Dendritic cell treated with granulocyte-macrophage colony-stimulating factor and Interleukin-4, amounts not matched to agents 40 ng/mL and 50 ng/mL, for 4 days (primary cell): ENCODE results near the gene ARID1A.
"Not testable (repeated sequence)": the region's sequence is repeated elsewhere in the genome, so short reads cannot be mapped to it uniquely, and the experiment has no call there.

ENCODE experiments used
- H3K27ac Mint-ChIP-seq: one replicate; pipeline ENCODE4 v1.8.0; 2022; ENCODE audit warnings: mild to moderate bottlenecking, mixed read lengths
- H3K27me3 Mint-ChIP-seq: one replicate; pipeline ENCODE4 v1.8.0; 2022; ENCODE audit warnings: mild to moderate bottlenecking, mixed read lengths
- H3K36me3 Mint-ChIP-seq: one replicate; pipeline ENCODE4 v1.8.0; 2022; ENCODE audit warnings: low read depth, mixed read lengths
- H3K4me1 Mint-ChIP-seq: one replicate; pipeline ENCODE4 v1.8.0; 2022; ENCODE audit warnings: low read depth, mixed read lengths
- H3K4me3 Mint-ChIP-seq: one replicate; pipeline ENCODE4 v1.8.0; 2022; ENCODE audit warnings: mild to moderate bottlenecking, moderate library complexity, mixed read lengths
- H3K9me3 Mint-ChIP-seq: one replicate; pipeline ENCODE4 v1.8.0; 2022; ENCODE audit warnings: mixed read lengths
- intact Hi-C: fragments of 100-400 bp; cut with micrococcal nuclease; formaldehyde crosslinking; loops from one replicate; pipeline ENCODE4 v1.15.0; 2022

ARID1A gene

DNA sequence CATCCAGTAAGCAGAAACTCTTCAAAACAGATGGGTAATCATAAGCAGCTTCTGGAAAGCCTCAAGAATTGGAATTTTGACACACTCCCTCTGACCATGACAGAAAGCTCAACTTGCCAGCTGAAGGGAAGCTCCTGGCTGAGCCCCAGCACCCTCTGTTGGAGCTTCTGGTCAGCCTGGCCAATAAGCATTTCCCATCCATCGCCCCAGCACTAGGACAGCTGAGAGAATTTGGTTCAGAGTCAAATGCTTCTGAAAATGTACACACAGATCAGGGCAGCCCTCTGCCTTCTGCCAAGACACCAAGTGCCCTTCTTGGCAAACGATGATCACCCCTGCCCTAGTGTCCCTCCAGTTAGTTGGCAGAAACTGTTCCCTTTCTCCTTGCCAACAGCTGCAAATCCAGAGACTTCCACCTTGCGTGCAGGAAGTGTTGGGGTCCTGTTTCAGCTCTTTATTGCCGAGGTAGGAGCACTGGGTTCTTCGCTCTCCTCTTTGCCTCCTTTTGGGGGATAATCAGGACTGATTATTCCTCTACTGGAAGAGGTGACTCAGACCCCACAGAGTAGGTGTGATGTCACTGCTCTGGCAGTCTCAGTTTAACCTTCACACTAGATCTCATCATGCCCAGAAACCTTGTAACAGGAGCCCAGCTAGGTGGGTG lies 103.8 kb downstream of the ARID1A start:
- H3K27ac Mint-ChIP-seq = no peak overlapping the region
- H3K9me3 Mint-ChIP-seq = no peaks in the 10 kb centered on the region
- H3K4me3 Mint-ChIP-seq = no peak overlapping the region
- intact Hi-C loops = no loop called here
- no peaks in the 10 kb centered on the region for H3K27me3 Mint-ChIP-seq
- peaks cover 9% of the 10 kb centered on the region for H3K4me1 Mint-ChIP-seq
- H3K36me3 Mint-ChIP-seq = peaks cover 21% of the 10 kb centered on the region

DNA sequence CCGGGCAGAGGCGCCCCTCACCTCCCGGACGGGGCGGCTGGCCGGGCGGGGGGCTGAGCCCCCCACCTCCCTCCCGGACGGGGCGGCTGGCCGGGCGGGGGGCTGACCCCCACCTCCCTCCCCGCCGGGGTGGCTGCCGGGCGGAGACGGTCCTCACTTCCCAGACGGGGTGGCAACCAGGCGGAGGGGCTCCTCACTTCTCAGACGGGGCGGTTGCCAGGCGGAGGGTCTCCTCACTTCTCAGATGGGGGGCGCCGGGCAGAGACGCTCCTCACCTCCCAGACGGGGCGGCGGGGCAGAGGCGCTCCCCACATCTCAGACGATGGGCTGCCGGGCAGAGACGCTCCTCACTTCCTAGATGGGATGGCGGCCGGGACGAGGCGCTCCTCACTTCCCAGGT lies 108.1 kb downstream of the ARID1A start:
- H3K27me3 Mint-ChIP-seq, H3K36me3 Mint-ChIP-seq, H3K9me3 Mint-ChIP-seq, intact Hi-C loops, H3K4me3 Mint-ChIP-seq, H3K27ac Mint-ChIP-seq: not testable (repeated sequence)
- H3K4me1 Mint-ChIP-seq = peaks cover 18% of the 10 kb centered on the region

DNA sequence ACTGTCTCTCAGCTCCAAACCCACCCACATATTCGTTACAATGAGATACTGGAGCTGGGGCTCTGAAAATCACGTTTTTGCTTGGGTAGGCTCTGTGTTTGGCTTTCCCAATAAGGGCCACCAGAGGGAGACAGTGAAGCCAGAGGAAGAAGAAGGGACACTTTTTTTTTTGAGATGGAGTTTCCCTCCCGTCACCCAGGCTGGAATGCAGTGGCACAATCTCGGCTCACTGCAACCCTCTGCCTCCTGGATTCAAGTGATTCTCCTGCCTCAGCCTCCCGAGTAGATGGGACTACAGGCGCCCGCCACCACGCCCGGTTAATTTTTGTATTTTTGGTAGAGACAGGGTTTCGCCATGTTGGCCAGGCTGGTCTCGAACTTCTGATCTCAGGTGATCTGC lies 114.3 kb downstream of the ARID1A start:
- intact Hi-C loops = loop anchor here (5.0 kb wide), 1 partner anchor 67 kb away; no protein-coding TSS in a partner anchor
- H3K4me3 Mint-ChIP-seq, H3K36me3 Mint-ChIP-seq, H3K27me3 Mint-ChIP-seq, H3K9me3 Mint-ChIP-seq: not testable (repeated sequence)
- peak overlapping the region; percentile 78 for H3K27ac Mint-ChIP-seq
- H3K4me1 Mint-ChIP-seq = peaks cover 31% of the 10 kb centered on the region

DNA sequence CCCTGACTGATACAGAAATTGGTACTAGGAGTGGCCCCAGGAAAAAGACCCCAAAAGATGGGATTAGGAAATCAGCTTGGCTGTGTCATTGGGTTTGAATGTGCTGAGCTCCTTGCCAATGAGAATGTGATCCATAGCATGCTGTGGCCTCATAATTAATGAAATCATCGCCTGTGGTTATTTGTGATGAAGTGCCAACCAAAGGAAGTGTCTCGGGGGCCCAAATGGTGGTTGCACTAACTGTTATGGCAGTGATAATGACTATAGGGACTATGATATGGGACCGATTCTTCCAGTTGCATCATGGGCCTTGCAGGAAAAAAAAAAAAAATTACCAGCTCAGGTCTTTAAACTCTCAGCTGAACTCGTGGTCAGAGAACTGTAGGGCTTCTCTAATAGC lies 115.2 kb downstream of the ARID1A start:
- H3K4me1 Mint-ChIP-seq = peaks cover 28% of the 10 kb centered on the region
- no peaks in the 10 kb centered on the region for H3K36me3 Mint-ChIP-seq
- no peak overlapping the region for H3K4me3 Mint-ChIP-seq
- no peaks in the 10 kb centered on the region for H3K9me3 Mint-ChIP-seq
- H3K27ac Mint-ChIP-seq = peak overlapping the region; percentile 78
- no peaks in the 10 kb centered on the region for H3K27me3 Mint-ChIP-seq
- intact Hi-C loops = loop anchor here (5.0 kb wide), 1 partner anchor 66 kb away; no protein-coding TSS in a partner anchor

DNA sequence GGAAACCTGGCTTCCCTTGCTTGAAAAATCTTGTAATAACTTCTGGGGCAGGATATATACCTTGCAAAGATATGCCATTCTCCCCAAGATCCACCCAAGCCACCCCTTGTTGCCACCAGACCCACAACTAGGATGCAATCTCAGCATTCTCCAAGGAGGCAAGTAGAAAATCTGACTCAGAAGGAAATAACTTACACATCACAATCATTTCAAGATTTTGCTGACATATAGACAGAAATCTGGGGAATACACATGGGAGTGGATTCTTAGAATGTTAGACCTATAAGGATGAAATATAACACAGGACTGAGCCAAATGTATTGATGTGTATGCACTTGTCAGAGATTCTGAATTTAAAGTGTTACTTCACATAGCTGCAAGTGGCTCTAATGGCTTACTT lies 115.9 kb downstream of the ARID1A start:
- Mint-ChIP-seq H3K36me3 (no peaks in the 10 kb centered on the region), H3K4me1 (peaks cover 33% of the 10 kb centered on the region), H3K4me3 (no peak overlapping the region), H3K9me3 (no peaks in the 10 kb centered on the region), H3K27me3 (no peaks in the 10 kb centered on the region), H3K27ac (peak overlapping the region; percentile 78)
- intact Hi-C loops = loop anchor here (5.0 kb wide), 1 partner anchor 66 kb away; no protein-coding TSS in a partner anchor

DNA sequence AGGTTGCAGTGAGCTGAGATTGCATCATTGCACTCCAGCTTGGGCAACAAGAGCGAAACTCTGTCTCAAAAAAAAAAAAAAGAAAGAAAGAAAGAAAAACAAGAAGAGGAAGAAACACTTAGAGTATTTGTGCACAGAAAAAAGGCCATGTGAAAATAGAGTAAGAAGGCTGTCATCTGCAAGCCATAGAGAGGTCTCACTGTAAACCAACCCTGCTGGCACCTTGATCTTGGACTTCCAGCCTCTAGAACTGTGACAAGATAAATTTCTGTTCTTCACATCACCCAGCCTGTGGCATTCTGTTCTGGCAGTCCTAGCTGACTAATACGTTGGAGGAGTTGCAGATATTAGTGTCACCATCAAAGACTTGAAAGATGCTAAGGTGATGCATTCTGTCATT lies 118.6 kb downstream of the ARID1A start:
- Mint-ChIP-seq H3K36me3 (no peaks in the 10 kb centered on the region), H3K4me1 (peaks cover 33% of the 10 kb centered on the region)
- intact Hi-C loops = loop anchor here (5.0 kb wide), 1 partner anchor 63 kb away; no protein-coding TSS in a partner anchor

DNA sequence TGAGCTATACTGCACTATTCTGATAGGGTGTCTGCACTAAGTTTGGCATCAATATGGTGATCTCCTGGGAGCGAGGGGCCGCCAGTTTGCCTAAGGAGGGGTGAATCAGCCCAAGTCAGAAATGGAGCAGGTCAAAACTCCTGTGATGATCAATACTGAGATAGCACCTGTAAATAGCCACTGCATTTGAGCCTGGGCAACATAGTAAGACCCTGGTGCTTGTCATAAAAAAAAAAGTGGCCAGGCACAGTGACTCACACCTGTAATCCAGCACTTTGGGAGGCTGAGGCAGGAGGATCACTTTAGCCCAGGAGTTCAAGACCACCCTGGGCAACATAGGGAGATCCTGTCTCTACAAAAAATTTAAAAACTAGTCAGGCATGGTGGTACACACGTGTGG lies 119.1 kb downstream of the ARID1A start:
- Mint-ChIP-seq H3K27ac (no peak overlapping the region), H3K4me1 (peaks cover 34% of the 10 kb centered on the region), H3K36me3 (no peaks in the 10 kb centered on the region), H3K9me3 (no peaks in the 10 kb centered on the region), H3K27me3 (peaks cover 2% of the 10 kb centered on the region), H3K4me3 (no peak overlapping the region)
- intact Hi-C loops = loop anchor here (5.0 kb wide), 1 partner anchor 62 kb away; no protein-coding TSS in a partner anchor

More for the DNA sequence above, 118.6 kb downstream of the ARID1A start:
- Mint-ChIP-seq H3K27me3 (peaks cover 2% of the 10 kb centered on the region), H3K9me3 (no peaks in the 10 kb centered on the region), H3K27ac (peak overlapping the region; percentile 12), H3K4me3 (no peak overlapping the region)

DNA sequence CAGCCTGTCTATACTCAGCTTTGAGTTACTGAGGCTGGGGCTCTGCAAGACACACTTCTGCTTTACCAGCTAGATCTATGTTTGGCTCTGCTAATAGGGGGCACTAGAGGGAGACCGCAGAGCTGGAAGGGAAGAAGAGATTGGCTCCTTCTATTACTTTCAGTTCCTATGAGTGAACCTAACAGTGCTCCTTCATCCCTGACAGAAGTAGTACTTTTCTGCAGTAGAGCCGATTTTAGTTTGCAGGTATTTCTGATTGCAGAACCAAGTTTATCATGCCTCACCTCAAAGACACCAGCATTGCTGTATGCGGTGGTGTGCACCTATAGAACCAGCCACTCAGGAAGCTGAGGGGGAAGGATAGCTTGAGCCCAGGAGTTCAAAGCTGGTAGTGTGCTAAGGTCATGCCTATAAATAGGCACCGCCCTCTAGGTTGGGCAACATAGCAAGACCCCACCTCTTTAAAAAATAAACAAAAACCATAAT lies 125.0 kb downstream of the ARID1A start:
- intact Hi-C loops = no loop called here
- Mint-ChIP-seq H3K4me1 (peaks cover 36% of the 10 kb centered on the region), H3K36me3 (no peaks in the 10 kb centered on the region), H3K27ac (peak overlapping the region; percentile 83), H3K9me3 (no peaks in the 10 kb centered on the region), H3K27me3 (peaks cover 2% of the 10 kb centered on the region), H3K4me3 (peak overlapping the region; percentile 67)

DNA sequence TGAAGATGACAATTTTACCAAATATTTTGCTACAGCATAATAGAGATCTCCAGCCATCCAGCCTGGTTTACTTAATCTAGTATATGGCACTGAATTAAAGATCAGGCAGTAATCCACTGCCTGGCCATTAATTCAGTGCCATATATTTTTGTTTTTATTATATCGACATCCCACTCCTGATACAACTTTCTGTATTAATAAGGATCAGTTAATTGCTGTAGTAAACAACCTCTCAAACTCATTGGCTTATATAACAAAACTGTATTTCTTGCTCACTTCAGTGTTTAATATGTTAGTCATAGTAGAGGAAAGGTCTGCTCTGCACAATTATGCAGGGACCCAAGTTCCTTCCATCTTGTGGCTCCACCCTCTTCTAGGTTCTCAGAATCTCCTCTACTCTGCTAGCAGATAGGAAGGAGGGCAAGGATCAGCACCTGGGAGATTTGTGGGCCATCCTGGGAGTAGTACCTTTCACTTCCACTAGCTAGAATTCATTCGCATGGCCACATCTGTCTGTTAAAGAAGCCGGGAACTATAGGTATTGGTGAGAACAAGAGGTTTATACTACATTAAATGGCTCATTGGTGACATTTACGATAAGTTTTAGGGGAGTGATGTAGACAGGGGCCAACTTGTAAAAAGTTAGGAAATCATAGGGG lies 127.1 kb downstream of the ARID1A start:
- no peak overlapping the region for H3K4me3 Mint-ChIP-seq
- peaks cover 2% of the 10 kb centered on the region for H3K27me3 Mint-ChIP-seq
- H3K9me3 Mint-ChIP-seq = no peaks in the 10 kb centered on the region
- H3K27ac Mint-ChIP-seq = no peak overlapping the region
- peaks cover 42% of the 10 kb centered on the region for H3K4me1 Mint-ChIP-seq
- intact Hi-C loops = no loop called here
- H3K36me3 Mint-ChIP-seq = peaks cover 9% of the 10 kb centered on the region

DNA sequence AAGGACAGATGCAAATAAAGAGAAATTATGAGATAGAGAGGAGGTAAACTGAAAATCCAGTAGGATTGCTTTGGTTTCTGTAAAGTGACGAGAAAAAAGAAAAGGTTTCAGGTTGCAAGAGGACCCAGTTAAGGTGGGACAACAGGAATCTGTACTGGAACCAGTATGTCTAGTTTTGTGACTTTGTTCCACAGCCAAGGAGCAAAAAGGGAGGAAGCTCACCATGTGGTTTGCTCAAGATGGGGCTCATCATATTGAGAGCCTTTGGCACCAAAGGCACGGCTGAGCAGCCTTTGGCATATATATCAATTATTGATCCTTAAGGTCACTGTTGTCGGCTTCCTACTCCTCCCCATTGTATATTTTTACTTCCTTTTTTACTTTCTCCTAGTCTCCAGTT lies 128.9 kb downstream of the ARID1A start:
- intact Hi-C loops = no loop called here
- no peaks in the 10 kb centered on the region for H3K27me3 Mint-ChIP-seq
- H3K4me3 Mint-ChIP-seq = no peak overlapping the region

DNA sequence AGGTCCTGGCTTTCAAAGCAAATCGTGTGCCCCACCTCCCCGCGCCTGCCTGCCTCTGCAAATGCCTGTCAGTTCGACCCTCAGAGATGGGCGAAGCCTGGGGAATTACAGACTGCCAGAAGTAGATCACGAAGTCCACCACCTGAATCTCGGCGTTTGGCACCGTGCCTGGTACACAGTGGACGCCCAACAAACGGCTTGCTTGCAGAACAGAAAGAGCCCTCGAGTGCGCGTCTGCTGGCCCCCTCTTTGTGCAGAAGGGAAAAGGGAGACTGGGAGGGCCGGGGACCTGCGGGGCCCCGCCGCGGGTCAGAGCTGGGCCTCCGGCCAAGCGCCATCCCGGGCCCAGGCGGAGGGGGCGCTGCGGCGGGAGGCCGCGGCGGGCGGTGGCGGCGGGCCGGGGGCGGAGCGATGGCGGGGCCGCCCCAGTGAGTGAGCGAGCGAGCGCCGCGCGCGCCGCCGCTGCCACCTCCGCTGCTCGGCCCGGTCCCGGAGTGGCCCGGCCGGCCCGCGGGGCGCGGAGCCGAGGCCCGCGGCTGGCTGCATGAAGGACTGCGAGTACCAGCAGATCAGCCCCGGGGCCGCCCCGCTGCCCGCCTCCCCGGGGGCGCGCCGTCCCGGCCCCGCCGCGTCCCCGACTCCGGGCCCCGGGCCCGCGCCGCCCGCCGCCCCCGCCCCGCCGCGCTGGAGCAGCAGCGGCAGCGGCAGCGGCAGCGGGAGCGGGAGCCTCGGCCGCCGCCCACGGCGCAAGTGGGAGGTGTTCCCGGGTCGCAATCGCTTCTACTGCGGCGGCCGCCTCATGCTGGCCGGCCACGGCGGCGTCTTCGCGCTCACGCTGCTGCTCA lies 130.7 kb downstream of the ARID1A start, which contains the start of gene ZDHHC18:
Gene ZDHHC18 (plus strand): TSS at position 428 of the 845 bp plus-strand sequence. CDS start 117 bp downstream, at position 545.
- Mint-ChIP-seq H3K4me1 (peaks cover 64% of the 10 kb centered on the region), H3K4me3 (peak within 1 kb of the TSS; percentile 88), H3K9me3 (no peaks in the 10 kb centered on the region), H3K36me3 (peaks cover 36% of the 10 kb centered on the region), H3K27ac (peak within 1 kb of the TSS; percentile 89), H3K27me3 (no peaks in the 10 kb centered on the region)
- intact Hi-C loops = no loop called here

More for the DNA sequence above, 128.9 kb downstream of the ARID1A start:
- Mint-ChIP-seq H3K4me1 (peaks cover 60% of the 10 kb centered on the region), H3K36me3 (peaks cover 23% of the 10 kb centered on the region), H3K27ac (no peak overlapping the region), H3K9me3 (no peaks in the 10 kb centered on the region)

DNA sequence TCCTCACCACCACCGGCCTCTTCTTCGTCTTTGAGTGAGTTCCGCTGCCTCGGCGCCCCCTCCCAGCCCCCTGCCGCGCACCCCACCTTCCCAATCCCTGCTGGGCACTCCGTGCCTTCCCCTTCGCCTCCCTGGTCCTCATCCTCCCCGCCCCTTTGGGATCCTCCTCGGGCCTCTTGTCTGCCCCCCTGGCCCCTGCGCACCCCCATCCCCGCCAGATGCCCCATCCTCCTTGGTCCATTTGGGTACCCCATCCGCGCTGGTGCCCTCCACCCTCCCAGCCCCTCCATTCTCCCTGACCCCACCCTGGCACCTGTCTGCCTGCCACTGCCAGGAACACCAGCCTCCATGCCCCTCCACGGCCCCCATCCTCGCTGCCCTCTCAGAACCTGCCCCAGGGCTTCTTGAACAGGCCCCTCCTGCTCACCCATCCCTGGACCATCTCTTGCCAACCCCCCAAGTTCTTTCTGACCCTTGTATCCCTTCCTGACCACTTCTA lies 131.3 kb downstream of the ARID1A start:
- peaks cover 69% of the 10 kb centered on the region for H3K4me1 Mint-ChIP-seq
- H3K4me3 Mint-ChIP-seq = peak overlapping the region; percentile 88
- peak overlapping the region; percentile 87 for H3K27ac Mint-ChIP-seq
- H3K9me3 Mint-ChIP-seq = no peaks in the 10 kb centered on the region
- peaks cover 43% of the 10 kb centered on the region for H3K36me3 Mint-ChIP-seq
- intact Hi-C loops = no loop called here
- no peaks in the 10 kb centered on the region for H3K27me3 Mint-ChIP-seq

DNA sequence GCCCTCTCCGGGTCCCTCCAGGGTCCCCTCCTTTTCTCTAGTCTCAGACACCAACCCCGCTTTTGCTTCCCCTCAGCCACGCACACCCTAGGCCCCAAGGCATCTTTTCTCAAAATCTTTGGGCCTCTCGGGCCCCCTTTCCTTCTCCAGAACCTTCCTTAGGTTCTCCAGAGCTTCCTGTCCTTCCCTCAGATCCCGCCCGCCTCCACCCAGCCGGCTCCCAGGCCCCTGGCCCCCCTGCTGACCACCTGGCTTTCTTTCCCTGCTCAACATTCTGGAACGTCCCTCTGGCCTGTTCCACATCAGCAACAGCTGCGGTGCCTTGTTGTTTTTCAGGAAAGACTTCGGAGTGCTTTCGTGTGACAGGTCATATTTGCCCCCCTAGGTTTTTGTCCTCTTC lies 131.8 kb downstream of the ARID1A start:
- Mint-ChIP-seq H3K4me3 (peak overlapping the region; percentile 88), H3K9me3 (no peaks in the 10 kb centered on the region), H3K4me1 (peaks cover 74% of the 10 kb centered on the region), H3K27ac (peak overlapping the region; percentile 87), H3K27me3 (no peaks in the 10 kb centered on the region), H3K36me3 (peaks cover 48% of the 10 kb centered on the region)
- intact Hi-C loops = no loop called here
